Brain microvascular endothelial cell (primary cell): ENCODE results near the gene CCDC85B.

Experiments used
- DNase-seq: peaks from one replicate; pipeline ENCODE4 v3.0.0-alpha.2; 2020
- H3K27ac ChIP-seq: fragments of 250-450 bp; sonication (Bioruptor Pico); 2 replicates; pipeline ENCODE4 v1.5.1; 2020; ENCODE audit warnings: mild to moderate bottlenecking, moderate library complexity
- H3K27me3 ChIP-seq: fragments of 250-450 bp; sonication (Bioruptor Pico); replicated peaks from 2 replicates; pipeline ENCODE4 v1.5.1; 2020; ENCODE audit warnings: mild to moderate bottlenecking
- H3K36me3 ChIP-seq: fragments of 250-450 bp; sonication (Bioruptor Pico); replicated peaks from 2 replicates; pipeline ENCODE4 v1.5.1; 2020; ENCODE audit warnings: mild to moderate bottlenecking
- H3K4me3 ChIP-seq: 2 replicates; pipeline ENCODE4 v1.5.1; 2011; ENCODE audit warnings: low read depth, mild to moderate bottlenecking, control low read depth, low read length, moderate library complexity
- CTCF ChIP-seq: IDR thresholded peaks from 2 replicates; pipeline ENCODE4 v1.5.1; 2011; ENCODE audit warnings: low read depth, mild to moderate bottlenecking, moderate library complexity, low read length, control low read depth, inconsistent platforms; ENCODE audit errors: missing control alignments
- in situ Hi-C: cut with HindIII; loops from 2 replicates; pipeline ENCODE4 v1.10.0; 2017; ENCODE audit warnings: low sequenced_read_pairs, low pct_ligation_motif_present

Gene CCDC85B

GRCh38 chr11:65884716-65885092 is 5.8 kb upstream of the CCDC85B start:
- H3K27ac ChIP-seq: no peak overlapping the region
- no peak for DNase-seq
- H3K36me3 ChIP-seq: peaks cover 42% of the 10 kb centered on the region
- in situ Hi-C loops: no loop called here
- TF ChIP-seq CTCF: peak; percentile 100
- H3K27me3 ChIP-seq: no peaks in the 10 kb centered on the region
- H3K4me3 ChIP-seq: no peak overlapping the region

- TF ChIP-seq CTCF: no peak
- no peak for DNase-seq
- peaks cover 42% of the 10 kb centered on the region for H3K36me3 ChIP-seq
- no peak overlapping the region for H3K27ac ChIP-seq
- H3K4me3 ChIP-seq: no peak overlapping the region
- in situ Hi-C loops: no loop called here
- H3K27me3 ChIP-seq: no peaks in the 10 kb centered on the region
These were observed 5.2 kb upstream of the CCDC85B start for GRCh38 chr11:65885231-65885630.

- in situ Hi-C loops: no loop called here
- peaks cover 42% of the 10 kb centered on the region for H3K36me3 ChIP-seq
- no peak for DNase-seq
- H3K27ac ChIP-seq: no peak overlapping the region
- no peaks in the 10 kb centered on the region for H3K27me3 ChIP-seq
- no peak for TF ChIP-seq CTCF
- no peak overlapping the region for H3K4me3 ChIP-seq
These were observed 4.5 kb upstream of the CCDC85B start for GRCh38 chr11:65885808-65886536.

DNA sequence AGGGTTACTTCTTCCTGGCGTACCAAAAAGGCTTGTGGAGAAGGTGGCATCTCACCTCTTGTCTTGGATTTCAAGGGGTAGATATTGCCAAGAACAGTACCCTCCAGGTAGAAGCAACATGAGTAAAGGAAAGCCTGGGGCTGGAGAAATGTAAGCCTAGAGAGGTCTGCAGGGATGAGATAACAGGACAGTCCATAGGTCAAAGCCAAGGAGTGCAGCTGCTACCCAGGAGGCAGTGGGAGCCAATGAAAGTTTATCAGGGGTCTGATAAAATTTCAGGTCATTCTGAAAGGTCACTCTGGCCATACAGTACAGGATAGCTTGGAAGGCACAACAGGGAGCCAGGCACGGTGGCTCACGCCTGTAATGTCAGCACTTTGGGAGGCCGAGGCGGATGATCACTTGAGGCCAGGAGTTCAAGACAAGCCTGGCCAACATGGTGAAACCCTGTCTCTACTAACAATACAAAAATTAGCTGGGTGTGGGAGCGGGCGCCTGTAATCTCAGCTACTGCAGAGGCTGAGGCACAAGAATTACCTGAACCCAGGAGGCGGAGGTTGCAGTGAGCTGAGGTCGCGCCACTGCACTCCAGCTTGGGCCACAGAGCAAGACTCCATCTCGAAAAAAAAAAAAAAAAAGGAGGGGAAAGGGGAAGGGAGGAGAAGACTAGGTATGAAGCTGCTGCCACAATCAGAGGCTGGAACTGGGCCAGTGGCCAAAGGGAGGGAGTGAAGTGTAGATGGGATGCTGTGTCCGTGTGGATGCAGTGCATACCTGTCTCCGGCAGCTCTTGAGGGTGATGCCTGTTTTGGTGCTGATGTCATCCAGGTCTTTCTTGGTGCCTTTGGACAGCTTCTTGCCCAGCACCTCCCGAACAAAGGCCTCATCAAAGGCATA is 3.4 kb upstream of the CCDC85B start:
- no peak for TF ChIP-seq CTCF
- no peak for DNase-seq
- Histone ChIP-seq H3K27ac (no peak overlapping the region), H3K27me3 (no peaks in the 10 kb centered on the region), H3K4me3 (peak overlapping the region; percentile 86), H3K36me3 (peaks cover 46% of the 10 kb centered on the region)
- in situ Hi-C loops: no loop called here

DNA sequence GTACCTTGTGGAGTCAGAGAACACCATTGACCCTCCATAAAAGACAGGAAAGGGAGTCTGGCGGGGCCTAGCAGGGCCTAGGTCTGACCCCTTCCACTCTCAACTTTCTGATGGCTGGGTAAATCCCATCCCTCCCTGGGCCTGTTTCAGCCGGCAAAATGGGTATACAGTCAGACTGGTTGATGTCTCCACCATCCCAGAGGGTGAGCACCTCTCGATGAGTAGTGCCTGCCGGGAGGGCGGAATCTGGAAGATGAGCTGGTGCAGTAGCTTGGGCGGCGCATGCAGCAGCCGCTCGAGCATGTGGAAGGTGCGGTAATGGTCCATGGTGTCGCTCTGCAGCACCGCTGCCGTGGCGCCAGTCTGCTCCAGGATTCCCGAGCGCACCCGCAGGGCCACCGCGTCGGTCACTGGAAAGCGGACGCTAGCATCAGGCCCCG is 2.7 kb upstream of the CCDC85B start:
- TF ChIP-seq CTCF: no peak
- peak overlapping the region; percentile 86 for H3K4me3 ChIP-seq
- H3K36me3 ChIP-seq: peaks cover 47% of the 10 kb centered on the region
- in situ Hi-C loops: no loop called here
- H3K27me3 ChIP-seq: no peaks in the 10 kb centered on the region
- DNase-seq: no peak
- H3K27ac ChIP-seq: peak overlapping the region; percentile 80
